ENCODE measurements around the gene BRD4.

Gene BRD4

GRCh38 chr19:15222738-15223648 lies 109.3 kb downstream of the BRD4 start:
- peak; percentile 95 for DNase-seq

DNA sequence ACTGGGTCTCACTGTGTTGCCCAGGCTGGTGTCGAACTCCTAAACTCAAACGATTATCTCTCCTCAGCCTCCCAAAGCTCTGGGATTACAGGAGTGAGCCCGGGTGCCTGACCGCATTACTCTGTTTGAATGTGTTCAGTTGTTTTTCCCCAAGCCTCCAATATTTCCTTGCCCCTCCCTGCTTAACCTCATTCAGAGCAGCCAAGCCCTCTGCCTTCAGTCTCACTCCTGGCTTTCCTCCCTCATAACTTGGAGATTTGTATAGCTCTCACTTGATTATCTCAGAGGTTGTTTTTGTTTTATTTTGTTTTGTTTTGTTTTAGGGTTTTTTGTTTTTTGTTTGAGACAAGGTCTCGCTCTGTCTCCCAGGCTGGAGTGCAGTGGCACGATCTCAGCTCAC lies 111.5 kb downstream of the BRD4 start:
- DNase-seq, result no peak

- no peak for DNase-seq
Measured at GRCh38 chr19:15218501-15218900, 113.8 kb downstream of the BRD4 start.

DNA sequence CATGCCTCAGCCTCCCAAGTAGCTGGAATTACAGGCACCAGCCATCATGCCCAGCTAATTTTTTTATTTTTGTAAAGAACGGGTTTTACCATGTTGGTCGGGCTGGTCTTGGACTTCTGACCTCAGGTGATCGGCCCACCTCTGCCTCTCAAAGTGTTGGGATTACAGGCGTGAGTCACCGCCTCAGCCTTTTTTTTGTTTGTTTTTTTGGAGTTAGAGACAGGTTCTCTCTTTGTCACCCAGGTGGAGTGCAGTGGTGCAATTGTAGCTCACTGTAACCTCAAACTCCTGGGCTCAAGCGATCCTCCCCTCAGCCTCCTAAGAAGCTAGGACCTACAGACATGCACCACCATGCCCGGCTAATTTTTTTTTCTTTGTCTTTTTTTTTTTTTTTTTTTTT lies 116.0 kb downstream of the BRD4 start:
- DNase-seq, result no peak

- DNase-seq, result no peak
Measured at GRCh38 chr19:15213715-15214381, 118.5 kb downstream of the BRD4 start.

- DNase-seq, result no peak
Measured at GRCh38 chr19:15212711-15213110, 119.6 kb downstream of the BRD4 start.

DNA sequence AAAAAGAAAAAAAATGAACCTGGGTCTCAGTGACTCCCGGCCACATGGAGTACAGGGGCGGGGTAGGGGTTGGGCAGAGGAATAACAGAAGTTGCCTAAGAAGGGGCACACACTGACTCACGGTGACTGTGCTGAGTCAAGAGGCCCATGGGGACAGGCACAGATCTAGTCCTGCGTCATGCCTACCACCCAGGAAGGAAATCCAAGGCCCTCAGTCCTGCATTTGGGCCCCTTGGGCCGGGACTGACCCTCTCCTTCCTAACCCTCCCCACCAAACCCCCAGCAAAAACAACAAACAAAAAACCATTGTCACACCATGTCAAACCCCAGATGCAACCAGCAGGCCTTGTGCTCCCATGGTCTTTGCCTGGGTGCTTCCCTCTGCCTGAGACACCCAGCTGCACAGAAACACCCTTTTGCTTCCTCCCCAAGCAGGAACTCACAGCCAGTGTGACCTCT lies 122.0 kb downstream of the BRD4 start:
- peak; percentile 99 for DNase-seq

GRCh38 chr19:15201374-15202023 lies 130.8 kb downstream of the BRD4 start:
- DNase-seq, result no peak

DNA sequence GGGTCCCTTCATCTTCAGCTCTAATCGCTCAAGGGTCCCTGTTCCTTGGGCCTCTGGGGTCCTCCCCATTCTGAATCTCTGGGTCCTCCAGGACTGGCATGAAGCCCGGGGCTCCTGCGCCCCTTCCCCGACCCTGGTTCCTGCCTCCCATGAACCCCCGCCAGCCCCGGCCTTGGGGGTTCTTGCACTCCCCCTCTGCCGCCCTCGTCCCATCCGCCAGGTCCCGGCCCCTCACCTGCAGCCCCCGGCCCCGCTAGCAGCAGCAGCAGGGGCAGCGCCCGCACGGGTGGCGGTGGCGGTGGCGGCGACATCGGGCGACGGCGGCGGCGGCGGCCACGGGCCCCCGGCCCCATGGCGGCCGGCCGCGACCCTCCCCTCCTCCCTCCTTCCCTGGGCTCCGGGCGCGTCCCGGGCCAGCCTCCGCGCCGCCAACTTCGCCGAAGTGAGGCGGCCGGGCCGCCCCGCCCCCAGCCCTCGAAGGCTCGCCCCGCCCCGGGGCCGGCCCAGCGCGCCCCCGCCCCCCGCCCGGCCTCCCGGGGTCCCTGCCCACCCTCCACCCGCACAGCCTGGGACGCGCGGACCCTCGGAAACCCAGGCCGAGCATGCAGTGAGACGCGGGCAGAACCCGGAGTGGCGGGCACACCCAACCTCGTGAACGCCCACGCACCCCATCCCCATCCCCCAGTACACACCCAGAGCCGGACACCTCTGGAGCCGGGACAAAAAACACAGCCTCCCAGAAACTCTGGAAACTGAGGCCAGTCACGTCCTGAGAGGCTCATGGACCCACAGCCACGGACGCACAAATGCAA lies 131.6 kb downstream of the BRD4 start, which contains the start of gene NOTCH3:
TSS of gene NOTCH3 (minus strand) at position 443 of the 812 bp plus-strand sequence. CDS start at position 353, 90 bp downstream.
- DNase-seq, result no peak

GRCh38 chr19:15199661-15200552 lies 132.4 kb downstream of the BRD4 start:
- no peak for DNase-seq

GRCh38 chr19:15198951-15199660 lies 133.2 kb downstream of the BRD4 start:
- DNase-seq, result no peak

GRCh38 chr19:15197942-15198341 lies 134.4 kb downstream of the BRD4 start:
- DNase-seq, result no peak

- DNase-seq, result peak; percentile 85
Measured at GRCh38 chr19:15197275-15197941, 134.9 kb downstream of the BRD4 start.

GRCh38 chr19:15196360-15197005 lies 135.9 kb downstream of the BRD4 start:
- DNase-seq, result no peak

GRCh38 chr19:15195371-15196334 lies 136.7 kb downstream of the BRD4 start:
- peak; percentile 37 for DNase-seq

- DNase-seq, result peak; percentile 60
Measured at GRCh38 chr19:15194938-15195337, 137.4 kb downstream of the BRD4 start.

DNA sequence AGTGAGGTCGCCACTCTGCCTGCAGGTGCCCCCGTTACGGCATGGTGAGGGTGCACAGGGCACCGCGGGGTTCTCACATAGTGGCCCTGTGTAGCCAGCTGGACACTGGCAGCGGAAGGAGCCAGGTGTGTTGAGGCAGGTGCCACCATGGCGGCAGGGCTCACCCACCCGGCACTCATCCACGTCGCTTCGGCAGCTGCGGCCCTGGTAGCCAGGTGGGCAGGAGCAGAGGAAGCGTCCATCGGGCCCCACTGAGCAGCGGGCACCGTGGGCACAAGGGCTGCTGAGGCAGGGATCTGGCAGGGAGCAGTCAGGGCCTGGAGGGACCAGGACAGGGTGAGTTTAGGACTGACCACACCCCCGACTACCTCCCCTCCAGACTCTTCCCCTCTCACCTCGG lies 140.4 kb downstream of the BRD4 start:
- no peak for DNase-seq

- DNase-seq, result no peak
Measured at GRCh38 chr19:15191514-15191913, 140.8 kb downstream of the BRD4 start.
